GM19372 (cell line): Measurements from ENCODE around the gene RGSL1.
"Not testable (repeated sequence)": the region's sequence is repeated elsewhere in the genome, so short reads cannot be mapped to it uniquely, and the experiment has no call there.

Experiments
- ATAC-seq: cut with Tn5 transposase; IDR thresholded peaks from one replicate; pipeline ENCODE4 v1.9.1; 2021; ENCODE audit warnings: mild to moderate bottlenecking, low read depth, moderate library complexity; ENCODE audit not compliant: unreplicated experiment

Gene RGSL1

DNA sequence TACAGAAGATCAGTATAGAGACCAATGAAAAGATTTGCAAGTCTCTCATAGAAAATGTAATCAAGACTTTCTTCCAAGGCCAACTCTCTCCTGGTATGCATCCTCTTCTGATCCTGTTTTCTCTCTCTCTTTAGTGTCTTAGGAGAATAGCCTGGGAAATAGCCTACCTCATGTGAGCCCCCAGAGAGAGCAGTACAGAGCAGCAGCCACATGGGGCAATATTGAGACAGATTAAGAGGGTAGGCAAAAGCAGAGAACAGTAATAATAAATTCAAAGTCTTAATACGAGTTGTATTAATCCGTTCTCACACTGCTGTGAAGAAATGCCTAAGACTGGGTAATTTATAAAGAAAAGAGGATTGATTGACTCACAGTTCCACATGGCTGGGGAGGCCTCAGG is 77.7 kb downstream of the RGSL1 start:
- ATAC-seq, result no peak

DNA sequence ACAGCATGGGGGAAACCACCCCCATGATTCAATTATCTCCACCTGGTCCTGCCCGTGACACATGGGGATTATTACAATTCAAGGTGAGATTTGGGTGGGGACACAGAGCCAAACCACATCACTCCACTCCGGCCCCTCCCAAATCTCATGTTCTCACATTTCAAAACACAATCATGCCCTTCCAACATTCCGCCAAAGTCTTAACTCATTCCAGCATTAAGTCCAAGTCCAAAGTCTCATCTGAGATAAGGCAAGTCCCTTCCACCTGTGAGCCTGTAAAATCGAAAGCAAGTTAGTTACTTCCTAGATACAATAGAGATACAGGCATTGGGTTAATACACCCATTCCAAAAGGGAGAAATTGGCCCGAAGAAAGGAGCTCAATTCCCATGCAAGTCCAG is 78.3 kb downstream of the RGSL1 start:
- not testable (repeated sequence) for ATAC-seq

DNA sequence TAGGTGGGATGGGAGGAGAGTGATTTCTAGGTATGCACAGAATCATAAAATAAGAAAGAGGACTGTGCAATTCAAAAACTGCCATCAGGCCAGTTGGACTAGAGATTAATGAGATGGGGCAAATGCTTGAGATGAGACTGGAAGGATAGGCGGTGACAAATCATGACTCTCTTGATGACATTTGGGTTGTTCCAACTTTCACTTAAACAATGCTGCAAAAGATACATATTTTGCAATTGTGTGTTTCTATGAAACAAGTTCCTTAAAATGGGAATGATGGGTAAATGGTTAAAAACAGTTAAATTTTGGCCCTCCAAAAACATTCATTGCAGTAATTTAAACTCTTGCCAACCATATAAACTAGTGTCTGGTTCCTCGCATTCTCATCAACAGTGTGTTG is 84.0 kb downstream of the RGSL1 start:
- ATAC-seq, result no peak

DNA sequence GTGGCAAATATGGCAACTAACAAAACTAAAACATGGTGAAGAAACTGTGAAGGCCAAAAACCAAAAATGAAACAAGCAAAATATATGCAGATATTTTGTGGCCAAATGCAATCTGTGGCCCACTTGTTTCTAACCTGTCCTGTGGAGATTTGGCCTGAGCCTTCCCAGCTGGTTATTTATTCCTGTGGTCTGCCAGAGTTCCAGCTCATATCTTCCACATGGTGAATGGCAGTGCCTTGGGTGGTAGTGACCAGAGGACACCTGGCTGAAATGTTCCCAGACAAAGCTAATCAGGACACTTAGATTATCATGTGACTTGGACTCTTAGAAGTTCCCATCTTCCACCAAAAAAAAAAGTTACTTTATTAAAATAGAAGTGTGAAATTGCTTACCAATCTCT is 99.4 kb downstream of the RGSL1 start:
- no peak for ATAC-seq

DNA sequence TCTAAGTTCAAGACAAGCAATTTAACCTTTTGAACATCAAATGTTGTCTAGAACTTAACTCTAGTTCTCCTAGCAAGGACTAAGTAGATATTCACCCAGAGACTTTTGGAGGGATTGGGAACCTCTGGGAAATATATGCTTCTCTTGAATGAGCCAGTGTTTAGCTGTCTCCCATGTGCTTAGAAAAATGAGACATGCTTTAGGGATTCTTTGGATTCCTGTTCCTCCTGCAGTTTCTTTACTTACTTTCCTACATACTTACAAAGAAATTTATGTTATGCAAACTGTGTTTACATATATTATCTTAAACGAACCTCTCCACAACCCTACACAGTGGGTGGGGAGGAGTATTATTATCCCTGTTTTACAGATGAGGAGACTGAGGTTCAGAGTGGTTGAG is 99.9 kb downstream of the RGSL1 start:
- no peak for ATAC-seq

DNA sequence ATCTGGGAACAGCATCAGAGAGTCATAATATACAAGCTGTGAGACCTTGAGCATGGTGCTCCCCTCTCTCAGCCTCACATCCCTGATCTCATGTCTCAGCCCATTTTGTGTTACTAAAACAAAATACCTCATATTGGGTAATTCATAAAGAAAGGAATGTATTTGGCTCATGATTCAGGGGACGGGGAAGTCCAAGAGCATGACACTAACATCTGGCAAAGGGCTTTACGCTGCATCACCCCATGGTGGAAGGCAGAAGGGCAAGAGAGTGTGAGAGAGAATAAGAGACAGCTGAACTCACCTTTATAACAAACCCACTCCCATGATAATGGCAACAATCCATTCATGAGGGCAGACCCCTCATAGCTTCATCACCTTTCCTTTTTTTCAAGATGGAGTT is 102.6 kb downstream of the RGSL1 start:
- ATAC-seq, result no peak

DNA sequence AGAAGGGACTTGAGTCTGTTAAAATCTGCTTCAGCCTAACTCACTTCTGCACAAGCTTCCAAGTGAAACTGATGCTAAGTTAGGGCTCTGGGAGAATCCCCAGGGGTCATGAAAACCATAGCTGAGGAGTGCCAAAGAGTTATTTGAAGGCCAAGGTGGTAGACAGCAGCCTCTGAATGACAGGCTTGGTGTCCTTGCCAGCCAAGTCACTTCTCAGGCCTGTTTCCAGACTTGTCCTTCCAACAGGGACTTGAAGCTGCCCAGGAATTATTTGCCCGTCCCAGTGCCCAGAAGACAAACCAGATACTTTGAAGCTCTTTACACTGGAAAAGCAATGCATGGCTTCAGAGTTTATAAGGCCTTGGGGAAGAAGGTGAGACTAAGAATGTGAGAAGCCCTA is 105.5 kb downstream of the RGSL1 start:
- no peak for ATAC-seq

DNA sequence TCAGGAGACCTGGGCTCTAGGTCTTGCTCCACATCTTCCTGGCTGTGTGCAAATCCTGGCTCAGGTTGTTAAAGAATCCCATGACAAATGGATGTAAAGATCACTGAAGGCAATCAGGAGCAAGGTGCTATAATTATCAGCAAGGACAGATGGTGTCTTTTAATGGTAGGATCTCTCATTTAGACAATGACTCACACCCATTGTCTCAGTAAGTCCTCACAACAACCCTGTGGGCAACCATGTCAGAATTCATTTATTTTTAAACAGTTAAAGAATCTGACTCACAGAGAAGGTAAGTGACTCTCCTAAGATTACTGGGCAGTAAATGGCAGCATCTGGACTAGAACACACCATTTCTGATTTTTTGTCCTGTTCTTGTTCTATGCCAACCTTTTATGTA is 106.3 kb downstream of the RGSL1 start:
- ATAC-seq, result no peak

DNA sequence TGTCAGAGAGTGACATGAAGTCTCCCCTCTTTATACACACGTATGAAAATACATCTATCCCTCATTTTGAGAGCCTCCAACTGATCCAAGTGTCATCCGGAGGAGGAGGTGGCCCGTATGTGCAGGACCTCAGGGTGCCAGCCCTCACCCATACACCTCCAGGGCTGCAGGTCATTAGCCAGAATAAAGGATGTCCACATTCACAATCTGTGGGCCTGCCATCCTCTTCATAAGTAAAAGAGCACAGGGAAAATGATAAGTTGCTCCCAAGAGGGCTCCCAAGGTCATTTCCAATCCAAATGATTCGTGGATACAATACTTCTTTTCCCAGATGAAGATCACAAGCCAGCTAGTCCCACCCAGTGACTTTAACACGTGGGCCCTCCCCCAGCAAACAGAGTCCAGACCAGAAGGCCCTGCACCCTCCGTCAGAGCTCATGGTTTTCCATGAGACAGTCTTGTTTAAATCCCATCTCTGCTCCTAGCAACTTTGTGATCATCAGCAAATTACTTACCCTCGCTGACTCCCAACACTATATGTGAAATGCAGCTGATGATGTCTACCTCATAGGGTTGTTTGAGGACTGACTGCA is 110.5 kb downstream of the RGSL1 start:
- ATAC-seq, result no peak

DNA sequence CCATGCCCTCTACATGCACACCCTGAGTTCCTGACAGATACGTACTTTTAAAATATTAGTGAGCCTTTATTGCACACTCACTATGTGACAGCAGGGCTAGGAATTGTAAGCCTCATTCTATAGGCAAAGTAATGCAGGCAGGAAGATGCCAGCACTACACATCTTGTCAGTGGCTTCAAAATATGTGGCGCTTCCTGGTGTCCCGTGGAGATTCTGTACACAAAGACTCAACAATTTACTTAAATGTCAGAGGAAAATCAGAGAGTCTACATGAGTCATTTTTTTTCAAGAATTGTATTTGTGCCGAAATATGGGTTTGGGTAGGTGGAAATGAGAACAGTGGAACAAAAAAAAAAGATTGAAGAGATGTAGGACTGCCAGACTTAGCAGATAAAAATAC is 111.5 kb downstream of the RGSL1 start:
- no peak for ATAC-seq

DNA sequence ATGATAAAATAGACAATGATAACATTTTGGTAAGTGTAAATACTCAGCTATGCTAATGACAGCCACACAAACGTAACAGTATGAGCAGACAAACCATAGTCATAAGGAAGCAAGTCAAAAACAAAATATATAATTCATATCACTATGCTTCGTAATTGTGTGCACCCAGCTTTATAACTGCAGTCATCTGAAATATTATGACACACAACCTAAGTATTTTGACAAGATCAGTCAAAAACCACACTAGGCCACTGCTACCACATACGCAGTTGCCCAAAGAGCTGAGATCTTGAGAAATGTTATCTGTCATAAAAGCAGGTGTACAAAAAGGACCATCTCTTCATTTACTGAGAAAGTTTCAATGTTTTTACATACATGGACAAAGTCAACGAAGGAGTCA is 113.1 kb downstream of the RGSL1 start:
- no peak for ATAC-seq

DNA sequence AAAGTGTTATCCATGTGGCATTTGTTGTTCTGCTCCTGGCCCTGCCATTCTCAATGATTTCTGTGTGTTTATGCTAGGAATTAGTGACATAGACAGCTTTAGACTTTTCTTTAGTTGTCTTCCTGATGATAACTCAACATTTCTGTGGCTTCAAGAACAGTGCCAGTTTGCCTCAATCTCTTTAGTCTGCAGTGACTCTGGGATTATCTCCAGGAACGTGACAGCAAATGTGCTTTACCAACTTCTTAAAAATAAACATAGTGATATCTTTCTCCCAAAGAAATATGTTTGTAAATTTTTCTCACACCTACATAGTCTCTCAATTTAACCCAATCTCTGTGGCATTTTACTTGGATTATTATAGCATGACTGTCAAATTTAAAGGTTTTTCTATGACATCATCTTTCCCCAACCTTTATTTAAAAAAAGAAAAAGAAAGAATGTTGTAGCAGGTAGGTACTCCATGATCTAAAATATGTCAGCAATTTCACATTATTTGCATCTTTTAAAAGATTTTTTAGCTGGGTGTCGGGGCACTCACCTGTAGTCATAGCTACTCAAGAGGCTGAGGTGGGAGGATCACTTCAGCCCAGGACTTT is 114.6 kb downstream of the RGSL1 start:
- no peak for ATAC-seq

DNA sequence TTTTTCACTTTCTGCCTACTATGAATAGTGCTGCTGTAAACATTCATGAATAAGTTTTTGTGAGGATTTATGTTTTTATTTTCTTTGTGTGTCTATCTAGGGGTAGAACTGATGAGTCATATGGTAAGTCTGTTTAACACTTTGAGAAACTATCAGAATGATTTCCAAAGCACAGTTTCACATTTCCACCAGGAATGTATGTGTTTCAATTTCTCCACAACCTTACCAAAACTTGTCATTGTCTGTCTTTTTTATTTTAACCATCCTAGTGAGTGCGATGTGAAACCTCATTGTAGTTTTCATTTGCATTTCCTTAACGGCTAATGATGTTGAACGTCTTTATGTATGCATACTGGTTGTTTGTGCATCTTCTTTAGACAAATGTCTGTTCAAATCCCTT is 115.6 kb downstream of the RGSL1 start:
- no peak for ATAC-seq

DNA sequence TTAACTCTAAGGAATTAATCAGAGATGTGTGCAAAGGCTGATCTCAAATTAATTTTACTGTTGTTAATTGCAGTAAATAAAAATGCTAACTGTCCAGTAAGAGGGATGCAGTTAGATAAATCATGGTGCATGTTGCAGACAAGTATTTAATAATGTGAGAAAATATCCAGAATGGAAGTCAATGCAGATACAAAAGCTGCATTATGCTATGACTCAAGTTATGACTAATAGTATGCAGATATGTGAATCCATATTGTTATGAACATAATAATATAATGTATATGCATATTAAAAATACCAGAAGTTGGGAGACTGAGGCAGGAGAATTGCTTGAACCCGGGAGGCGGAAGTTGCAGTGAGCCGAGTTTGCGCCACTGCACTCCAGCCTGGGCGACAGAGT is 117.7 kb downstream of the RGSL1 start:
- no peak for ATAC-seq

DNA sequence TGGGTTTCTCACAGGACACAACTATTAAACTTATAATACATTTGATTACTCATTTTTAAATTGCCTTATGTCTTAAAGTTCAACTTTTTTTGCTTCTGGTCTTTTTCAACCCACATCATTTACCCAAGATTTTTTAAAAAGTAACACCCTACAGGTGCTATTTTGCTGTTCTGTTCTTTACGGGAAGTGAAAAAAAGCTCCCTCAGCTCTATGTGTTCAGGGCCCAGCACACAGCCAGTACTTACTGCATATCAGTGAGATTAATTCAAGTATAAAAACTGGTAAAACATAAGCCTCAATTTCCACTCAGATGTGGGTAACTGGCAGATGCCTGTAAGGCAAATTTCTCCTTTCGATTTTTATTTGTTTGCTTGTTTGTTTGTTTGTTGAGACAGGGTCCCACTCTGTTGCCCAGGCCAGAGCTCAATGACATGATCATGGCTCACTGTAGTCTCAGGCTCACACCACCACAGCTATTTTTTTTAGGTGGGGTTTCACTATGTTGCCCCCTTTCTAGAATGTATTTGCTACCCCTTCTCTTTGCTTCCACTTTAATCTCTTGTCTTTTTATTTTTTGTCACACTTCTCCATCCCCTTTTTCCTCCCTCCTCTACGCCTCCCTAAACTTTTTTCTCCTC is 118.8 kb downstream of the RGSL1 start:
- no peak for ATAC-seq

DNA sequence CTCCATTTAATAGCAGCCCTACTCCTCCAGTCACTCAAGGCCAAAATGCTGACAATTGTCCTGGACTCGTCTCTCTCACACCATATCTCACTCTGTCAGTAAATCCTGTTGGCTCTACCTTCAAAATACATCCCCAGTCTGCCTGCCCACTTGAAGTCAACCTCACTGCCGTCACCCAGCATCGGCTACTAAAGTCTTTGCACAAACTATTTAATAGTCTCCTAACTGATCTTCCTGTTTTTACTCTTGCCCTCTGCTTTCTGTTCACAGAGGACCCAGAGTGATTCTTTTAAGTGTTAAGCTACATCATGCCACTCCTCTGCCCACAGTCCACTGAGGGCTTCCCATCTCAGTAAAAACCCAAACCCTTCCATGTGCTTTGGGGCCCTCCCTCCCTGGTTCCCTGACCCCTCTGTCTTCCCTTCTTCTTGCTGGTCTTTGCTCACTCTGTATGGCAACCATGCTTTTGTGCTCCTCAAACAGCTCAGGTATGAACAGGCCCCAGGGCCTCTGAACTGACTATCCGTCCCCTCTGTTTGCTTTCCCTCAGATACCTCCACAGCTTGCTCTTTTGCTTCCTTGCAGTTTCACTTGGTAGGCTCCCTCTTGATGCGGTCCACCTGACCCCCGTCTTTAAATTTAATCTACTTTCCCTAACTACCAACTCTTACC is 120.1 kb downstream of the RGSL1 start:
- ATAC-seq, result no peak

DNA sequence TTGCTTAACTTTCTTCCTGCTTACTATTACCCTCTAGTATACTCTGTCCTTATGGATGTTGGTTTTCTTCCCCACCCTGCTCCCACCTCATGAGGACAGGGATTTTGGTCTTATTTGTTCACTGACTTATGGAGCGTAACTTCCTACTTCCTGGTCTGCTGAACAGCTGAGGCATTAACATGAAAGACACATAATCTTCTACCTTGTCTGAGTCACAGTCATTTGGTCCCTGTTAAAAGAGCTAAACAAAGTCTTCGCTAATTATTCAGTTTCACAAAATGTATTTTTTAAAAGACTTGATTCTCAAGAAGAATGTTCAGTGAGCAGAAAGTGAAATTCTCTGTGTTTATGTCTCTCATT is 120.6 kb downstream of the RGSL1 start:
- no peak for ATAC-seq

DNA sequence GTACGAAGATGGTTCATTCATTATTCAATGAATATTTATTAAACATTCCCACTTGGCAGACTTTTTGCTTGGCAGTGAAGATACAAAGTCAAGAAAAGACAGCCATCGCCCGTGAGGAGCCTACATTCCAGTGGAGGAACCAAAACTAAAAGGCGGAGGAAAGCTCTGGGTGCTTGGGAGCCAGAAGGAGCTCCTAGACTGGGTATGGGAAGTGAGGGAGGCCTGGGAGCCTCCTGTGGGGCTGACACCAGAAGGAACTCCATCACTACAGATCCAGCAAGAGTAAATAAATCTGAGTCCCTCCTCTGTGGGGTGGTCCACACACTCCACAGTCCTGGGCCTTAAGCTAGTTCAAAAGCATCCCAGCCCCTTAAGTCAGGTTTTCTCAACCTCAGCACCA is 124.2 kb downstream of the RGSL1 start:
- no peak for ATAC-seq

DNA sequence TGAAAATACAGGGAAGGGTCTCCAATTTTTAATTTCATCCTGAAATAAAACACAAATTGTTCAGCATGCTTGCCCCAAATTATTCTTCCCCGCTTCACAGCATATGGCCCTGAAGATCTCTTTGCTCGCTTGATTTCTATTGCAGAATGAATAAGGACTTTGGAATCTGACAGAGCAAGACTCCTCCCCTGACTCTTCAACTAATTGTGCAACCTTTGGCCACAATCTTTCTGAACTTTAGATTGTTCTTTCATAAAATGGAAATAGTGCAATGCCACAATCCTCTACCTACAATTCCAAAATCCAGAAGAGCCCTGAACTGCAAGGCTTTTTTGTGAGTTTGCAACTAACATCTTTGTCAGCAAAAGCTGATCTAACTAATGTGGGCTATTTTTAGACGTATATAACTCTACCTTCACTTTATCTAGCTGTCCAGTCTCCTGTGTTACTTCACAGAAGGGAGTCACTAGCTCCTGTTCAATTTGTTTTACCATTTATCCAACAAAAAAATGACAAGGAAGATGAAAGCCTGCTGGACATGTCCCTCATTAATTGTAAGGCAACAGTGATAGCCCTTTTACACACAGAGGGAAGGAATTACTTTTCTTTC is 125.7 kb downstream of the RGSL1 start:
- ATAC-seq, result no peak

DNA sequence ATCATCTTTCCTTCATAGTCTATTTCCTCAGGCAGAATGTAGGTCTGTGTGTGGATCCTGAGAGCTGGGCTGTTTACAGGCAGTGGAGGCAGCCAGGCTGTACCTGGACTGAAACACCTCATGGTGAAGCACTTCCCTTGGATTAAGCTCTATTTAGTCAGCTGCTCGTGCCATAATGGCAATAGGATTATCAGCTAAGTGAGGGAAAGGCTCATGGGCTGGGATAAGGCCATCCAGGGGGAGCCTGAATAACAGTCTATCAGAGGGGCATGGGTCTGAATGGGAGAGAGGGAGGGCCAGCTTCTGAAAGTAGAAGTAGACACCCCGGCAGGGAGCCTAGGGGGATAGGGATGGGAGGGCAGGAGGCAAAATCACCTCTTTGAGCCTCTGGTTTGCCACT is 130.8 kb downstream of the RGSL1 start:
- no peak for ATAC-seq

DNA sequence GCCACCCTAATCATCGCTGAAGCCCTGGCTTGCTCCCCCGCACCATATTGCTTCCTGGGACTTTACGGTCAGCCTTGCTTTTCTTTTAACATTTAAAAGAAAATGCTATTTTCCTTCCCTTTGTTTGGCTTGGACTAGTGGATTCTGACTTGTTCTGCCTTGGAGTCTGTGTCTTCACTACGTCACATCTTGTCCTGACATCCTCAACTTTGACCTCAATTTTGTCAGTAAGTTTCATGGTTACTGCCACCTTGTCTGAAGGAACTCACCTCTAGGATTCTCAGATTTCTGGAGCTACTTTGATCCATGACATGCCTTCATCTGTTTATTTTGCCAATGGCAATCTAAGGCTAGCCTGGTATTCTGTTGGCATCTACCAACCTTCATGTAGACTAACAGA is 134.8 kb downstream of the RGSL1 start:
- no peak for ATAC-seq

DNA sequence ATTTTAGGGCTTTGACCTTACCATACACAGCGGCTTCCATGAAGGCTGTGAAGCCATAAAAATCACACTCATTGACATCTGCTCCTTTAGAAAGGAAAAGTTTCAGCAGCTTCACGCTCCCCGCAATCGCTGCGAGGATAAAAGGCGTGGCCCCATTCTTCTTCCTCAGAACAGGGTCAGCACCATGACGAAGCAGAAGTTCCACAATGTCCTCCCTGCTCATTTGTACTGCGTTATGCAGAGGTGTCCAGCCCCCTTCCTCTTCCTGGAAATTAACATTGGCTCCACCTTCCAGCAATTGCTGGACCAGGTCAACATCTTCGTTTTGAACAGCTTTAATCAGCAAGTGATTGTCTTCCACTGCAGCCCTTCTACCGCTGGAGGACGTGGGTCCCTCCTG is 136.4 kb downstream of the RGSL1 start:
- no peak for ATAC-seq
